HEK293 (cell line): ENCODE measurements around the gene ALKBH2.
A peak's percentile ranks its signal among the peaks of the same experiment; 100 is the strongest.

Experiments used
- KLF8 ChIP-seq: fragments of 450-650 bp; formaldehyde crosslinking; IDR thresholded peaks from 2 replicates; pipeline ENCODE4 v1.5.1; 2016; ENCODE audit warnings: missing biosample characterization, missing genetic modification characterization
- PBX3 ChIP-seq: sonication (generic); formaldehyde crosslinking; IDR thresholded peaks from 2 replicates; pipeline ENCODE4 v1.8.1; 2022; ENCODE audit warnings: mild to moderate bottlenecking, moderate library complexity, missing genetic modification reagents
- REST ChIP-seq: fragments of 450-650 bp; formaldehyde crosslinking; IDR thresholded peaks from 2 replicates; pipeline ENCODE4 v1.5.1; 2016; ENCODE audit warnings: missing biosample characterization, missing genetic modification characterization
- SP7 ChIP-seq: fragments of 450-650 bp; formaldehyde crosslinking; IDR thresholded peaks from 2 replicates; pipeline ENCODE4 v1.5.1; 2016; ENCODE audit warnings: missing biosample characterization, missing genetic modification characterization
- TCF7L2 ChIP-seq: IDR thresholded peaks from 2 replicates; pipeline ENCODE4 v1.6.1; 2011; ENCODE audit warnings: low read depth, mild to moderate bottlenecking, inconsistent platforms, low read length, moderate library complexity, borderline replicate concordance
- ZBTB48 ChIP-seq: fragments of 450-650 bp; formaldehyde crosslinking; IDR thresholded peaks from 2 replicates; pipeline ENCODE4 v1.5.1; 2016; ENCODE audit warnings: missing biosample characterization, missing genetic modification characterization
- ZBTB49 ChIP-seq: fragments of 450-650 bp; formaldehyde crosslinking; IDR thresholded peaks from 2 replicates; pipeline ENCODE4 v1.5.1; 2016; ENCODE audit warnings: missing biosample characterization, missing genetic modification characterization, low read depth
- ZEB2 ChIP-seq: fragments of 450-650 bp; formaldehyde crosslinking; IDR thresholded peaks from 2 replicates; pipeline ENCODE4 v1.5.1; 2016; ENCODE audit warnings: missing biosample characterization, missing genetic modification characterization
- ZFHX2 ChIP-seq: fragments of 450-650 bp; formaldehyde crosslinking; conservative IDR thresholded peaks from 2 replicates; pipeline ENCODE4 v1.5.1; 2016; ENCODE audit warnings: missing biosample characterization, missing genetic modification characterization
- ZNF174 ChIP-seq: fragments of 450-650 bp; formaldehyde crosslinking; IDR thresholded peaks from 2 replicates; pipeline ENCODE4 v1.5.0; 2017; ENCODE audit warnings: missing biosample characterization, mild to moderate bottlenecking, missing genetic modification characterization
- ZNF214 ChIP-seq: fragments of 450-650 bp; formaldehyde crosslinking; IDR thresholded peaks from 2 replicates; pipeline ENCODE4 v1.5.1; 2017; ENCODE audit warnings: missing biosample characterization, mild to moderate bottlenecking, missing genetic modification characterization, borderline replicate concordance
- ZNF221 ChIP-seq: fragments of 450-650 bp; formaldehyde crosslinking; IDR thresholded peaks from 2 replicates; pipeline ENCODE4 v1.5.1; 2017; ENCODE audit warnings: missing biosample characterization, missing genetic modification characterization, borderline replicate concordance
- ZNF280C ChIP-seq: fragments of 450-650 bp; formaldehyde crosslinking; IDR thresholded peaks from 2 replicates; pipeline ENCODE4 v1.5.1; 2016; ENCODE audit warnings: missing biosample characterization, missing genetic modification characterization
- ZNF324 ChIP-seq: fragments of 450-650 bp; formaldehyde crosslinking; IDR thresholded peaks from 2 replicates; pipeline ENCODE4 v1.5.1; 2016; ENCODE audit warnings: missing biosample characterization, missing genetic modification characterization
- ZNF335 ChIP-seq: fragments of 450-650 bp; formaldehyde crosslinking; conservative IDR thresholded peaks from 2 replicates; pipeline ENCODE4 v1.5.1; 2016; ENCODE audit warnings: missing biosample characterization, missing genetic modification characterization
- ZNF350 ChIP-seq: fragments of 450-650 bp; formaldehyde crosslinking; IDR thresholded peaks from 2 replicates; pipeline ENCODE4 v1.5.0; 2017; ENCODE audit warnings: missing biosample characterization, mild to moderate bottlenecking, missing genetic modification characterization
- ZNF449 ChIP-seq: fragments of 450-650 bp; formaldehyde crosslinking; IDR thresholded peaks from 2 replicates; pipeline ENCODE4 v1.5.1; 2017; ENCODE audit warnings: missing biosample characterization, mild to moderate bottlenecking, missing genetic modification characterization, moderate library complexity
- ZNF48 ChIP-seq: fragments of 450-650 bp; formaldehyde crosslinking; IDR thresholded peaks from 2 replicates; pipeline ENCODE4 v1.5.1; 2016; ENCODE audit warnings: missing biosample characterization, missing genetic modification characterization
- ZNF571 ChIP-seq: fragments of 450-650 bp; formaldehyde crosslinking; IDR thresholded peaks from 2 replicates; pipeline ENCODE4 v1.5.0; 2017; ENCODE audit warnings: missing biosample characterization, missing genetic modification characterization
- ZNF670 ChIP-seq: fragments of 450-650 bp; formaldehyde crosslinking; IDR thresholded peaks from 2 replicates; pipeline ENCODE4 v1.5.1; 2016; ENCODE audit warnings: missing biosample characterization, missing genetic modification characterization, low read depth
- ZNF747 ChIP-seq: fragments of 450-650 bp; formaldehyde crosslinking; IDR thresholded peaks from 2 replicates; pipeline ENCODE4 v1.5.1; 2016; ENCODE audit warnings: missing biosample characterization, missing genetic modification characterization
- ZNF76 ChIP-seq: fragments of 450-650 bp; formaldehyde crosslinking; IDR thresholded peaks from 2 replicates; pipeline ENCODE4; 2016; ENCODE audit warnings: low read depth, missing biosample characterization, missing genetic modification characterization, borderline replicate concordance
- ZSCAN5A ChIP-seq: fragments of 450-650 bp; formaldehyde crosslinking; IDR thresholded peaks from 2 replicates; pipeline ENCODE4 v1.5.1; 2016; ENCODE audit warnings: missing biosample characterization, missing genetic modification characterization

Gene ALKBH2

GRCh38 chr12:109052414-109053323, 40.6 kb downstream of the ALKBH2 start, which contains the start of gene USP30 (continued):
- TF ChIP-seq ZNF221 (tag by site-specific recombination) (0 out of 2 replicates have a peak, but pooled peaks have one; percentile 64), ZNF214 (tag by site-specific recombination) (no peak), ZNF747 (tag by site-specific recombination) (no peak), SP7 (tag by site-specific recombination) (peak; percentile 95), ZBTB49 (tag by site-specific recombination) (no peak), ZEB2 (tag by site-specific recombination) (peak; percentile 97), ZNF335 (peak; percentile 84), PBX3 (CRISPR knock-in tag) (peak; percentile 83; the same call in 1 of the 2 replicates), TCF7L2 (no peak), ZFHX2 (peak; percentile 58; the same call in 1 of the 2 replicates), ZNF48 (tag by site-specific recombination) (no peak), ZNF324 (peak; percentile 99), REST (tag by site-specific recombination) (peak; percentile 83), ZBTB48 (tag by site-specific recombination) (peak; percentile 91), KLF8 (peak; percentile 96), ZNF449 (tag by site-specific recombination) (0 out of 2 replicates have a peak, but pooled peaks have one; percentile 53), ZNF280C (tag by site-specific recombination) (no peak), ZNF174 (0 out of 2 replicates have a peak, but pooled peaks have one; percentile 65), ZNF350 (peak; percentile 87), ZSCAN5A (tag by site-specific recombination) (peak; percentile 99), ZNF670 (tag by site-specific recombination) (no peak), ZNF571 (tag by site-specific recombination) (no peak), ZNF76 (tag by site-specific recombination) (peak; percentile 91)
